ENCODE measurements around the gene KRT37. TPM values are rescaled to one million over a fixed set of nuclear protein-coding genes. Genes with fewer than 3 reads are reported as not detected.
"Not testable (repeated sequence)": the region's sequence is repeated elsewhere in the genome, so short reads cannot be mapped to it uniquely, and the experiment has no call there.

Gene KRT37
- total RNA-seq, 6 donors from 2014 or later, result not detected

- Histone ChIP-seq H3K36me3 (no peaks in the 10 kb centered on the region), H3K4me1 (no peaks in the 10 kb centered on the region), H3K4me3 (no peak overlapping the region), H3K27ac (no peak overlapping the region), H3K9me3 (peaks cover 4 to 12% (median 8%) of the 10 kb centered on the region in 4 donors), H3K27me3 (no peaks in the 10 kb centered on the region)
- DNase-seq (no peak), ATAC-seq (ENCODE audit: low FRiP score in 2 of 2) (no peak)
- TF ChIP-seq EP300 (IDR thresholded peaks at IDR 0.05) (no peak), CTCF (IDR thresholded peaks at IDR 0.05) (no peak), POLR2A (IDR thresholded peaks at IDR 0.05) (no peak)
- 92 to 96% methylated on average over 1 of the region's 1 CpG for WGBS, 2 donors
Measured at GRCh38 chr17:41386227-41386626, 38.2 kb downstream of the KRT37 start.

GRCh38 chr17:41383690-41384089, 40.7 kb downstream of the KRT37 start:
- TF ChIP-seq EP300 (IDR thresholded peaks at IDR 0.05) (no peak), POLR2AphosphoS5 (IDR thresholded peaks at IDR 0.05) (no peak), POLR2A (IDR thresholded peaks at IDR 0.05) (no peak), CTCF (IDR thresholded peaks at IDR 0.05) (no peak)

GRCh38 chr17:41382394-41382793, 42.0 kb downstream of the KRT37 start:
- Histone ChIP-seq H3K27ac (no peak overlapping the region), H3K4me1 (no peaks in the 10 kb centered on the region), H3K36me3 (no peaks in the 10 kb centered on the region), H3K9me3 (peaks cover 4 to 12% (median 8%) of the 10 kb centered on the region in 4 donors), H3K27me3 (no peaks in the 10 kb centered on the region), H3K4me3 (no peak overlapping the region)
- ATAC-seq (ENCODE audit: low FRiP score in 2 of 2) (no peak), DNase-seq (no peak)
- WGBS, 2 donors, result 100% methylated on average over 1 of the region's 1 CpG
- no peak for TF ChIP-seq POLR2AphosphoS5 (IDR thresholded peaks at IDR 0.05)

More at GRCh38 chr17:41383690-41384089, 40.7 kb downstream of the KRT37 start:
- Histone ChIP-seq H3K36me3 (no peaks in the 10 kb centered on the region), H3K9me3 (peaks cover 4 to 12% (median 8%) of the 10 kb centered on the region in 4 donors), H3K4me3 (no peak overlapping the region), H3K4me1 (no peaks in the 10 kb centered on the region), H3K27me3 (no peaks in the 10 kb centered on the region), H3K27ac (no peak overlapping the region)
- WGBS, 2 donors, result 96 to 97% methylated on average over 1 of the region's 1 CpG
- DNase-seq (no peak), ATAC-seq (ENCODE audit: low FRiP score in 2 of 2) (no peak)

GRCh38 chr17:41381943-41382342, 42.4 kb downstream of the KRT37 start, which contains the start of gene KRT34:
TSS of gene KRT34 (minus strand) at chr17:41382306. CDS start at chr17:41382246, 60 bp downstream.
- 83 to 96% methylated on average over 1 to 13 of the region's 13 CpGs for WGBS, 2 donors
- H3K27ac ChIP-seq; H3K36me3 ChIP-seq; H3K27me3 ChIP-seq; ATAC-seq (ENCODE audit: low FRiP score in 2 of 2); H3K9me3 ChIP-seq; H3K4me3 ChIP-seq; H3K4me1 ChIP-seq: not testable (repeated sequence)
- DNase-seq, result peak in 1 of 2 donors; percentile 65

- H3K27ac ChIP-seq; H3K36me3 ChIP-seq; H3K9me3 ChIP-seq; H3K27me3 ChIP-seq; H3K4me3 ChIP-seq; DNase-seq; ATAC-seq (ENCODE audit: low FRiP score in 2 of 2); H3K4me1 ChIP-seq: not testable (repeated sequence)
- WGBS, 2 donors, result 88 to 89% methylated on average over 7 of the region's 7 CpGs
Measured at GRCh38 chr17:41380091-41380490, 44.3 kb downstream of the KRT37 start.

GRCh38 chr17:41377546-41377945, 46.8 kb downstream of the KRT37 start:
- Histone ChIP-seq H3K4me3 (no peak overlapping the region), H3K4me1 (no peaks in the 10 kb centered on the region), H3K9me3 (no peaks in the 10 kb centered on the region), H3K27me3 (no peaks in the 10 kb centered on the region), H3K27ac (no peak overlapping the region), H3K36me3 (no peaks in the 10 kb centered on the region)
- 9 to 24% methylated on average over 2 of the region's 2 CpGs for WGBS, 2 donors
- TF ChIP-seq POLR2AphosphoS5 (IDR thresholded peaks at IDR 0.05), result no peak
- no peak for TF ChIP-seq POLR2A (IDR thresholded peaks at IDR 0.05)
- TF ChIP-seq CTCF (IDR thresholded peaks at IDR 0.05), result no peak
- TF ChIP-seq EP300 (IDR thresholded peaks at IDR 0.05), result no peak
- ATAC-seq (ENCODE audit: low FRiP score in 2 of 2) (no peak), DNase-seq (no peak)

Small RNA genes within 50 kb of the gene (small RNA-seq; reads per million reads assigned to genes)
- 0 to 0.44 (median 0.07) reads per million in 4 donors for gene RNU2-32P

Other genes starting within 250 kb of the KRT37 start
- gene KRTAP4-2, start 246.4 kb downstream of the KRT37 start, total RNA-seq, result not detected
- gene KRTAP4-1, start 239.7 kb downstream of the KRT37 start, total RNA-seq, result not detected
- gene KRTAP9-1, start 234.7 kb downstream of the KRT37 start, total RNA-seq, result not detected
- not detected for gene KRTAP9-2, start 197.9 kb downstream of the KRT37 start, total RNA-seq
- not detected for gene KRTAP9-3, start 192.1 kb downstream of the KRT37 start, total RNA-seq
- not detected for gene KRTAP9-8, start 186.6 kb downstream of the KRT37 start, total RNA-seq
- not detected for gene KRTAP9-4, start 174.9 kb downstream of the KRT37 start, total RNA-seq
- gene KRTAP9-9, start 169.2 kb downstream of the KRT37 start, total RNA-seq, result not detected
- not detected for gene KRTAP9-6, start 159.2 kb downstream of the KRT37 start, total RNA-seq
- not detected for gene KRTAP9-7, start 148.9 kb downstream of the KRT37 start, total RNA-seq
- gene KRTAP29-1, start 121.7 kb downstream of the KRT37 start, total RNA-seq, result not detected
- gene KRTAP16-1, start 115.3 kb downstream of the KRT37 start, total RNA-seq, result not detected
- not detected for gene KRTAP17-1, start 108.9 kb downstream of the KRT37 start, total RNA-seq
- gene KRT33A, start 73.8 kb downstream of the KRT37 start, total RNA-seq, result not detected
- not detected for gene KRT33B, start 54.8 kb downstream of the KRT37 start, total RNA-seq
- not detected for gene KRT34, start 42.3 kb downstream of the KRT37 start, total RNA-seq
- gene KRT31, start 27.0 kb downstream of the KRT37 start, total RNA-seq, result not detected
- gene KRT38, start 16.4 kb upstream of the KRT37 start, total RNA-seq, result not detected
- gene KRT32, start 42.8 kb upstream of the KRT37 start, total RNA-seq, result not detected
- not detected for gene KRT35, start 56.6 kb upstream of the KRT37 start, total RNA-seq
- gene KRT36, start 65.3 kb upstream of the KRT37 start, total RNA-seq, result not detected
- 10 to 100 TPM in 1 of 6 donors, 1 to 10 TPM in 5; 1.0 to 12.1 (median 7.2) TPM for gene KRT13, start 81.0 kb upstream of the KRT37 start, total RNA-seq
- gene KRT15, start 94.3 kb upstream of the KRT37 start, total RNA-seq, result 10 to 100 TPM; 10.5 to 57.9 (median 19.2) TPM
- 1,000 to 10,000 TPM in 1 of 6 donors, 100 to 1,000 TPM in 5; 235 to 1,101 (median 666) TPM for gene KRT19, start 103.7 kb upstream of the KRT37 start, total RNA-seq
- not detected for gene KRT9, start 147.5 kb upstream of the KRT37 start, total RNA-seq
- gene KRT14, start 162.3 kb upstream of the KRT37 start, total RNA-seq, result not detected
- gene KRT16, start 188.2 kb upstream of the KRT37 start, total RNA-seq, result not detected
- gene KRT17, start 200.0 kb upstream of the KRT37 start, total RNA-seq, result 10 to 100 TPM in 4 of 6 donors, 1 to 10 TPM in 1, under 1 TPM in 1; 0.78 to 33.3 (median 18.0) TPM

All from upper lobe of left lung (tissue), 6 donors.